Neural crest cell (in vitro differentiated cells): ENCODE data around the gene GREM2. TPM values are rescaled to one million over a fixed set of nuclear protein-coding genes. Genes with fewer than 3 reads are reported as not detected.
A peak's percentile ranks its signal among the peaks of the same experiment; 100 is the strongest.

Source experiments
- DNase-seq: peaks from one replicate; pipeline ENCODE4 v3.0.0; 2021; ENCODE audit warnings: low read depth, mixed read lengths, low spot score
- H3K27ac Mint-ChIP-seq: one replicate; pipeline ENCODE4 v1.8.0; 2021; ENCODE audit warnings: mild to moderate bottlenecking, mixed read lengths; ENCODE audit not compliant: unreplicated experiment
- H3K27me3 Mint-ChIP-seq: 2 replicates; pipeline ENCODE4 v1.8.0; 2021; ENCODE audit warnings: low read depth, mild to moderate bottlenecking, mixed read lengths
- H3K36me3 Mint-ChIP-seq: 2 replicates; pipeline ENCODE4 v1.8.0; 2021; ENCODE audit warnings: low read depth, mild to moderate bottlenecking, mixed read lengths
- H3K4me1 Mint-ChIP-seq: 2 replicates; pipeline ENCODE4 v1.8.0; 2021; ENCODE audit warnings: mixed read lengths
- H3K4me3 Mint-ChIP-seq: one replicate; pipeline ENCODE4 v1.8.0; 2021; ENCODE audit warnings: mild to moderate bottlenecking, mixed read lengths
- H3K9me3 Mint-ChIP-seq: 2 replicates; pipeline ENCODE4 v1.8.0; 2021; ENCODE audit warnings: mixed read lengths
- CTCF ChIP-seq: fragments of 200-600 bp; sonication (generic); conservative IDR thresholded peaks from 2 replicates; pipeline ENCODE4 v1.5.0; 2021; ENCODE audit warnings: antibody characterized with exemption, mild to moderate bottlenecking
- long read RNA-seq: library from polyadenylated mRNA; unstranded; transcript quantifications from one replicate; pipeline ENCODE4 v2.0.0, GENCODE V29; 2020
- total RNA-seq: library from RNA; stranded (reverse); gene quantifications from 2 replicates; pipeline ENCODE4 v1.2.1, GENCODE V29; 2021

GREM2 gene
- 1.7 and 2.3 TPM in 2 replicates for total RNA-seq
- long read RNA-seq, full-length matches to known transcripts: 2 of 2 reads
- long read RNA-seq, partial matches to known transcripts: 0 of 2 reads
- long read RNA-seq, other reads (novel, unspliced or antisense): 0 of 2 reads

DNA sequence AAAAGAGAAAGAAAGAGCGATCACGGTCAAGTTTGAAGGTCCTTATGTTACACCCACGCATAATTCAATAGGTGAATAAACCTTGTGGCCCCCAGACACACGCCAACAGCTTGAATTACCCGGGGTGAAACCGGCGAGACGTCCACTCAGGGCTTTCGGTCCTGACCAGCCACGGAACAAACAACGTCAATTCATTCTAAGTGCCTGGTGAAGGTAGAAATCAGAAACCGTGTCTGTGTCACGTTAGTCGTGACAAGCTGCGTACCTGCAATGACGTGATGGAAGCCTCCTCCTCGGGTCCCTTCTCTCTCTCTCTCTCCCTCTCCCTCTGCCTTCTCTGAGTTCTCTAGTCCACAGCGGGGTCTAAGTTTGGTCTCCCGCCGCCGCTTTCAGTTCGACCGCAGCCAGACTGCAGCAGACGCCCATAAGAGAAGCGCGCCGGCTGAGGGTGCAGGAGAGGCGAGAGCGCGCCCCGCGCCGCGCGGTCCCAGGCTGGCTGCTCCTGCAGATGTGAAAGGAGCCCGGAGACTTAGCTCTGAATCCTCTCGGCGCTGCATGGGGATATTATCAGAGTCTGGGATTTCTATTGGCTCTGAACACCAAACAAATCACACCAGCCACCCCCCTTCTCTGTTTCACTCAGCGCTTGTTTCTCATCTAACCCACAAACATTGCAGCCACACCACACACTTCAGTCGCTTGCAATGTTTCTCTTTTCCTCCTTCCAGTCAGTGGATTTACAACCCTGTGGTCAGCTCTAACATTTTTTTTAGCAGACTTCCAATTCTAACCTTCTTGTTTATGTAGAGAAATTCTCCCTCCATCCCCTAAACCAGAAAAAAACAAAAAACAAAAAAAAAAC lies at the start of gene GREM2:
TSS of gene GREM2 (minus strand) at position 537 of the 862 bp plus-strand sequence. CDS start 118,680 bp downstream, outside the sequence.
- TF ChIP-seq CTCF: no peak
- H3K9me3 Mint-ChIP-seq: no peaks in the 10 kb centered on the region
- H3K27ac Mint-ChIP-seq: peak within 1 kb of the TSS; percentile 19
- peaks cover 49% of the 10 kb centered on the region for H3K27me3 Mint-ChIP-seq
- peaks cover 19% of the 10 kb centered on the region for H3K4me1 Mint-ChIP-seq
- DNase-seq: peak; percentile 40
- H3K4me3 Mint-ChIP-seq: peak within 1 kb of the TSS; percentile 93
- no peaks in the 10 kb centered on the region for H3K36me3 Mint-ChIP-seq

DNA sequence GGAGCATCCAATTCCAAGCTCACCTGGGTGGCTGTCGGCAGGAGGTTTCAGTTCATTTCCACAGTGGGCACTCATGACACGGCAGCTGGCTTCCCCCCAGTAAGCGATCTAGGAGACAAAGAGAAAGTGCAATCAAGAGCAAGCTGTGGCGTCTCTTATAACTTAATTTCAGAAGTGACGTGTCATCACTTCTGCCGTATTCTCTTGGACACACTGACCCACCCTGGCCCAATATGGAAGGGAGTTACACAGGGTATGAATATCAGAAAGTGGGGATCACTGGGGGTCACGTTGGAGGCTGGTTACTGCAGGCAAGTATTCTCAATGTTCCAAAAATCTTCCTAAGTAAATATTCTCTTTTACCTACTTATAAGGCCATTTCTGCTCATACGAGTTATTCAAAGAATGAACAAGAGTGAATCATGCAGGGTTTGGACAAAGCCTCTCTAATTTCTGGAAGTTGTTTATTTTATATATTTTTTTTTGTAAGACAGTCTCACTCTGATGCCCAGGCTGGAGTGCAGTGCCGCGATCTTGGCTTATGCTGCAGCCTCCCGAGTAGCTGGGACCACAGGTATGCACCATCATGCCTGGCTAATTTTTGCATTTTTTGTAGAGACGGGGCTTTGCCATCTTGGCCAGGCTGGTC lies 46.5 kb upstream of the GREM2 start:
- Mint-ChIP-seq H3K4me1 (no peaks in the 10 kb centered on the region), H3K36me3 (no peaks in the 10 kb centered on the region), H3K27ac (no peak overlapping the region), H3K4me3 (no peak overlapping the region), H3K27me3 (no peaks in the 10 kb centered on the region), H3K9me3 (no peaks in the 10 kb centered on the region)
- DNase-seq: no peak
- TF ChIP-seq CTCF: no peak

- Mint-ChIP-seq H3K4me1 (peaks cover 6% of the 10 kb centered on the region), H3K4me3 (no peak overlapping the region), H3K27ac (no peak overlapping the region), H3K27me3 (no peaks in the 10 kb centered on the region), H3K36me3 (no peaks in the 10 kb centered on the region), H3K9me3 (no peaks in the 10 kb centered on the region)
- no peak for TF ChIP-seq CTCF
- DNase-seq: no peak
Measured at GRCh38 chr1:240656531-240656930, 44.6 kb upstream of the GREM2 start.

DNA sequence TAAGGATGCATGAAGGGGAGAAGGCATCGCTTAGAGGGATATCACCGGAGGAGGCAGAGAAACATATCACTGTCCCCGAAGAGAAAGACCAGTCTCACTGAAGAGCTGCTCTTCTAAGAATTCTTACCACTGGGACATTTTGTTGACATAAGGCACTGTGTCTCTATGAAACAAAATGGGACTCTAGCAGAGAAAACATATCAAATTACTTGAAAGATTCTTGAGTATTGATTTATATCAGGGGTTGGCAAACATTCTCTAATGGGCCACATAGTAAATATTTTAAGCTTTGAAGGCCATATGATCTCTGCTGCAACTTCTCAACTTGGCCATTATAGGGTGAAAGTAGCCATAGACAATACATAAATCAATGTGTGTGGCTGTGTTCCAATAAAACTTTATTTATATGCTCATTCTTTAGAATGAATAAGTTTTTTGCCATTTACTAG lies 41.0 kb upstream of the GREM2 start:
- TF ChIP-seq CTCF: no peak
- no peak overlapping the region for H3K27ac Mint-ChIP-seq
- DNase-seq: no peak
- H3K4me3 Mint-ChIP-seq: no peak overlapping the region
- no peaks in the 10 kb centered on the region for H3K27me3 Mint-ChIP-seq
- H3K36me3 Mint-ChIP-seq: no peaks in the 10 kb centered on the region
- no peaks in the 10 kb centered on the region for H3K9me3 Mint-ChIP-seq
- peaks cover 6% of the 10 kb centered on the region for H3K4me1 Mint-ChIP-seq

DNA sequence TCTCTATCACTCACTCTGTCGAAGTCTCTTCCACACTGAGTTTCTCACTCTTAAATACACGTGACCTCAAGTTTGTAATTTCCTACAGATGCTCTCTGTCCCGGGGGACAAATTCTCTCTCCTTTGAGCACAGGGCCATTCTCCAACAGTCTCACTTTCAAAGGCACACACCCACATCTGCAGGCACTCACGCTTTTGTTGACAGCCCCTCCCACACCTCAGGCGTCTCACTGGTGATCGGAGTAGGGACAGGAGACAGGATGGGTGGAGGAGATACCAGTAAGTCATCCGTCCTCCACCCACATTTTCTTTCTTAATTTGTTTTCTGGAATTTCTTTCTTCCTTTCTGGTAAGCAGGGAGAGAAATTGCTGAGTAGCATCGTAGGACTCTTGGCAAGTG lies 40.6 kb upstream of the GREM2 start:
- Mint-ChIP-seq H3K9me3 (no peaks in the 10 kb centered on the region), H3K4me1 (peaks cover 6% of the 10 kb centered on the region), H3K4me3 (no peak overlapping the region), H3K27ac (no peak overlapping the region), H3K36me3 (no peaks in the 10 kb centered on the region), H3K27me3 (no peaks in the 10 kb centered on the region)
- TF ChIP-seq CTCF: no peak
- DNase-seq: no peak
